Natural killer cell (primary cell): ENCODE results near the gene EPHA7. TPM values are rescaled to one million over a fixed set of nuclear protein-coding genes. Genes with fewer than 3 reads are reported as not detected.

Source experiments
- ATAC-seq, 3 donors: fragments of 150-1000 bp in 2 of 3; fragments of 200-7000 bp in 1 of 3; cut with Tn5 transposase; 1 replicate in 1 of 3; 2 replicates in 2 of 3; pipeline ENCODE4 v1.10.0; 2021; ENCODE audit warnings: mild to moderate bottlenecking in 2 of 3, moderate library complexity in 2 of 3
- DNase-seq, 2 donors: peaks; one replicate each; pipeline versions ENCODE4 v3.0.0 to v3.0.0-alpha.2; 2013 to 2021; ENCODE audit warnings: mixed read lengths in 1 of 2
- H3K27ac ChIP-seq: one replicate; pipeline ENCODE4 v1.5.1; 2013; ENCODE audit warnings: mild to moderate bottlenecking, low read length
- H3K27me3 ChIP-seq: one replicate; pipeline ENCODE4 v1.6.1; 2013; ENCODE audit warnings: low read length; ENCODE audit not compliant: control insufficient read depth, insufficient read depth
- H3K36me3 ChIP-seq: one replicate; pipeline ENCODE4 v1.6.1; 2013; ENCODE audit warnings: low read length; ENCODE audit not compliant: control insufficient read depth, insufficient read depth
- H3K4me1 ChIP-seq: one replicate; pipeline ENCODE4 v1.6.1; 2013; ENCODE audit warnings: low read length; ENCODE audit not compliant: control insufficient read depth, insufficient read depth
- H3K4me3 ChIP-seq: one replicate; pipeline ENCODE4 v1.5.1; 2013; ENCODE audit warnings: low read length
- H3K9me3 ChIP-seq: one replicate; pipeline ENCODE4 v1.6.1; 2013; ENCODE audit warnings: low read length; ENCODE audit not compliant: control insufficient read depth, insufficient read depth
- H3K27ac Mint-ChIP-seq, 2 donors: one replicate each; pipeline ENCODE4 v1.8.0; 2022; ENCODE audit warnings: mild to moderate bottlenecking in 2 of 2, mixed read lengths in 2 of 2, moderate library complexity in 1 of 2
- H3K27me3 Mint-ChIP-seq, 2 donors: one replicate each; pipeline ENCODE4 v1.8.0; 2022; ENCODE audit warnings: low read depth in 2 of 2, mixed read lengths in 2 of 2
- H3K36me3 Mint-ChIP-seq: one replicate; pipeline ENCODE4 v1.8.0; 2022; ENCODE audit warnings: mixed read lengths
- H3K4me1 Mint-ChIP-seq, 2 donors: one replicate each; pipeline ENCODE4 v1.8.0; 2022; ENCODE audit warnings: mixed read lengths in 2 of 2
- H3K4me3 Mint-ChIP-seq: one replicate; pipeline ENCODE4 v1.8.0; 2022; ENCODE audit warnings: mild to moderate bottlenecking, moderate library complexity, mixed read lengths
- H3K9me3 Mint-ChIP-seq, 2 donors: one replicate each; pipeline ENCODE4 v1.8.0; 2022; ENCODE audit warnings: mixed read lengths in 2 of 2
- CTCF ChIP-seq: fragments of 200-600 bp; IDR thresholded peaks from one replicate; pipeline ENCODE4 v1.8.0; 2022; ENCODE audit warnings: antibody characterized with exemption
- WGBS: methylation state at CpG from one replicate; pipeline ENCODE4 v1.1.7; 2013; ENCODE audit warnings: missing lambda C conversion rate; ENCODE audit not compliant: insufficient coverage; 5-methylcytosine and 5-hydroxymethylcytosine counted together
- intact Hi-C: fragments of 100-400 bp; cut with micrococcal nuclease; formaldehyde crosslinking; loops from one replicate; pipeline ENCODE4 v1.14.2; 2022
- total RNA-seq, 4 donors: library from RNA; stranded (reverse); fragments of 120-200 nt in 1 of 4; gene quantifications; one replicate each; pipeline versions ENCODE4 v1.2.3 to v1.2.4, GENCODE V29; 2013 to 2022

EPHA7 gene
- total RNA-seq, 3 donors from 2014 or later (not counting 1 experiment from before 2014, with no cell fraction given), result not detected

GRCh38 chr6:93213028-93213427 lies 206.3 kb downstream of the EPHA7 start:
- Mint-ChIP-seq H3K36me3 (peaks cover 21% of the 10 kb centered on the region), H3K27ac (no peak overlapping the region), H3K4me1 (no peaks in the 10 kb centered on the region), H3K27me3 (no peaks in the 10 kb centered on the region), H3K4me3 (no peak overlapping the region), H3K9me3 (peaks cover 31% of the 10 kb centered on the region in 2 donors)
- Histone ChIP-seq H3K4me3 (no peak overlapping the region), H3K27ac (no peak overlapping the region), H3K36me3 (no peaks in the 10 kb centered on the region), H3K4me1 (no peaks in the 10 kb centered on the region), H3K9me3 (no peaks in the 10 kb centered on the region), H3K27me3 (no peaks in the 10 kb centered on the region)
- no peak for ATAC-seq
- 70% methylated on average over 2 of the region's 2 CpGs for WGBS
- no peak for TF ChIP-seq CTCF
- intact Hi-C loops, result no loop called here
- no peak for DNase-seq

- TF ChIP-seq CTCF, result no peak
- Histone ChIP-seq H3K9me3 (no peaks in the 10 kb centered on the region), H3K4me3 (no peak overlapping the region), H3K4me1 (no peaks in the 10 kb centered on the region), H3K27ac (no peak overlapping the region), H3K36me3 (no peaks in the 10 kb centered on the region), H3K27me3 (no peaks in the 10 kb centered on the region)
- no peak for ATAC-seq
- Mint-ChIP-seq H3K27me3 (no peaks in the 10 kb centered on the region), H3K27ac (no peak overlapping the region), H3K36me3 (peaks cover 15% of the 10 kb centered on the region), H3K4me3 (no peak overlapping the region), H3K4me1 (no peaks in the 10 kb centered on the region), H3K9me3 (peaks cover 26 to 28% of the 10 kb centered on the region in 2 donors)
- no peak for DNase-seq
- intact Hi-C loops, result no loop called here
Measured at GRCh38 chr6:93210908-93211307, 208.5 kb downstream of the EPHA7 start.

- intact Hi-C loops, result no loop called here
- 64% methylated on average over 4 of the region's 4 CpGs for WGBS
- Mint-ChIP-seq H3K4me1 (no peaks in the 10 kb centered on the region), H3K9me3 (peaks cover 29 to 31% of the 10 kb centered on the region in 2 donors), H3K4me3 (no peak overlapping the region), H3K36me3 (peaks cover 15% of the 10 kb centered on the region), H3K27ac (no peak overlapping the region), H3K27me3 (no peaks in the 10 kb centered on the region)
- TF ChIP-seq CTCF, result no peak
- no peak for ATAC-seq
- Histone ChIP-seq H3K27me3 (no peaks in the 10 kb centered on the region), H3K4me3 (no peak overlapping the region), H3K36me3 (no peaks in the 10 kb centered on the region), H3K27ac (no peak overlapping the region), H3K4me1 (no peaks in the 10 kb centered on the region), H3K9me3 (no peaks in the 10 kb centered on the region)
- DNase-seq, result no peak
Measured at GRCh38 chr6:93209358-93209757, 210.0 kb downstream of the EPHA7 start.

- no peak for DNase-seq
- Histone ChIP-seq H3K9me3 (peaks cover 2% of the 10 kb centered on the region), H3K27me3 (no peaks in the 10 kb centered on the region), H3K4me3 (no peak overlapping the region), H3K27ac (no peak overlapping the region), H3K36me3 (no peaks in the 10 kb centered on the region), H3K4me1 (no peaks in the 10 kb centered on the region)
- Mint-ChIP-seq H3K4me3 (no peak overlapping the region), H3K36me3 (peaks cover 17% of the 10 kb centered on the region), H3K27me3 (no peaks in the 10 kb centered on the region), H3K9me3 (peaks cover 8 to 9% of the 10 kb centered on the region in 2 donors), H3K27ac (no peak overlapping the region), H3K4me1 (no peaks in the 10 kb centered on the region)
- intact Hi-C loops, result no loop called here
- no peak for TF ChIP-seq CTCF
- WGBS, result no CpG with 5 or more reads among the region's 1 CpG
- ATAC-seq, result no peak
Measured at GRCh38 chr6:93196406-93196970, 222.9 kb downstream of the EPHA7 start.
